Right lobe of liver (tissue), 4 donors: ENCODE results near the gene LSM12.

Experiments used
- POLR2A ChIP-seq: fragments of 450-650 bp; IDR thresholded peaks from one replicate; pipeline ENCODE4 v1.6.1; 2017; ENCODE audit warnings: antibody characterized with exemption, mild to moderate bottlenecking
- TF ChIP-seq, protein P1 (sequence below), 4 donors: fragments of 200-600 bp in 3 of 4; fragments of 450-650 bp in 1 of 4; IDR thresholded peaks; one replicate each; pipeline versions ENCODE4 v1.5.1 to v1.8.0; 2016 to 2022; ENCODE audit warnings: antibody characterized with exemption in 4 of 4, mild to moderate bottlenecking in 2 of 4
- donor health status: DM: no; HTN: no; CAD: no.
- donor health status: DM: no; HTN: no; CAD: no.
- donor health status: DM: no; HTN: yes; CAD: no.

DNA sequence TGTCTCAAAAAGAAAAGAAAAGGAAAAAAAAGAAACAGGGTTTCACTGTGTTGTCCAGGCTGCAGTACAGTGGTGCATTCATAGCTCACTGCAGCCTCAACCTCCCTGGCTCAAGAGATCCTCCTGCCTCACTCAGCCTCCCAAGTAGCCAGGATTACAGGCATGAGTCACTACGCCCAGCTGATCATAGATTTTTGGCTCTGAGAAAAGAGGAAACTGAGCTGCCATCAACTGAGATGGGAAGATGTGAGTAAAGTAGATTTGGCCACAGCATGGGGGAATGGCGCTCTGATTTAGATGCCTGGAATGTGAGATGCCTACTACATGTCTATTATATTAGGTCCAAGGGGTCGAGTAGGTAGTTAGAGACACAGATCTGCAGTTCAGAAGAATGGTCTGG lies 67.9 kb downstream of the LSM12 start:
- TF ChIP-seq, protein P1, sequence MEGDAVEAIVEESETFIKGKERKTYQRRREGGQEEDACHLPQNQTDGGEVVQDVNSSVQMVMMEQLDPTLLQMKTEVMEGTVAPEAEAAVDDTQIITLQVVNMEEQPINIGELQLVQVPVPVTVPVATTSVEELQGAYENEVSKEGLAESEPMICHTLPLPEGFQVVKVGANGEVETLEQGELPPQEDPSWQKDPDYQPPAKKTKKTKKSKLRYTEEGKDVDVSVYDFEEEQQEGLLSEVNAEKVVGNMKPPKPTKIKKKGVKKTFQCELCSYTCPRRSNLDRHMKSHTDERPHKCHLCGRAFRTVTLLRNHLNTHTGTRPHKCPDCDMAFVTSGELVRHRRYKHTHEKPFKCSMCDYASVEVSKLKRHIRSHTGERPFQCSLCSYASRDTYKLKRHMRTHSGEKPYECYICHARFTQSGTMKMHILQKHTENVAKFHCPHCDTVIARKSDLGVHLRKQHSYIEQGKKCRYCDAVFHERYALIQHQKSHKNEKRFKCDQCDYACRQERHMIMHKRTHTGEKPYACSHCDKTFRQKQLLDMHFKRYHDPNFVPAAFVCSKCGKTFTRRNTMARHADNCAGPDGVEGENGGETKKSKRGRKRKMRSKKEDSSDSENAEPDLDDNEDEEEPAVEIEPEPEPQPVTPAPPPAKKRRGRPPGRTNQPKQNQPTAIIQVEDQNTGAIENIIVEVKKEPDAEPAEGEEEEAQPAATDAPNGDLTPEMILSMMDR (IDR thresholded peaks at IDR 0.05), result no peak
- TF ChIP-seq POLR2A, result no peak
